HEK293 (cell line): Measurements from ENCODE around the gene PALD1.

ENCODE experiments used
- CTCF ChIP-seq: fragments of 450-650 bp; formaldehyde crosslinking; IDR thresholded peaks from 2 replicates; pipeline ENCODE4 v1.5.1; 2016; ENCODE audit warnings: missing biosample characterization, missing genetic modification characterization
- GLI2 ChIP-seq: fragments of 450-650 bp; formaldehyde crosslinking; IDR thresholded peaks from 2 replicates; pipeline ENCODE4; 2017; ENCODE audit warnings: missing biosample characterization, missing genetic modification characterization, low read depth, borderline replicate concordance
- KLF10 ChIP-seq: fragments of 450-650 bp; IDR thresholded peaks from 2 replicates; pipeline ENCODE4 v1.5.1; 2018; ENCODE audit warnings: missing biosample characterization, mild to moderate bottlenecking, missing genetic modification characterization
- PATZ1 ChIP-seq: fragments of 450-650 bp; formaldehyde crosslinking; IDR thresholded peaks from 2 replicates; pipeline ENCODE4 v1.5.1; 2016; ENCODE audit warnings: missing biosample characterization, missing genetic modification characterization
- TCF7L2 ChIP-seq: IDR thresholded peaks from 2 replicates; pipeline ENCODE4 v1.6.1; 2011; ENCODE audit warnings: low read depth, mild to moderate bottlenecking, inconsistent platforms, low read length, moderate library complexity, borderline replicate concordance
- ZNF302 ChIP-seq: fragments of 450-650 bp; formaldehyde crosslinking; IDR thresholded peaks from 2 replicates; pipeline ENCODE4 v1.5.1; 2016; ENCODE audit warnings: missing biosample characterization, missing genetic modification characterization, low read depth
- ZNF350 ChIP-seq: fragments of 450-650 bp; formaldehyde crosslinking; IDR thresholded peaks from 2 replicates; pipeline ENCODE4 v1.5.0; 2017; ENCODE audit warnings: missing biosample characterization, mild to moderate bottlenecking, missing genetic modification characterization
- ZNF362 ChIP-seq: fragments of 450-650 bp; formaldehyde crosslinking; IDR thresholded peaks from 2 replicates; pipeline ENCODE4 v1.5.1; 2016; ENCODE audit warnings: missing biosample characterization, missing genetic modification characterization
- ZNF530 ChIP-seq: fragments of 450-650 bp; formaldehyde crosslinking; IDR thresholded peaks from 2 replicates; pipeline ENCODE4 v1.5.1; 2016; ENCODE audit warnings: low read depth, missing biosample characterization, missing genetic modification characterization
- ZNF629 ChIP-seq: fragments of 450-650 bp; formaldehyde crosslinking; IDR thresholded peaks from 2 replicates; pipeline ENCODE4 v1.5.1; 2017; ENCODE audit warnings: missing biosample characterization, missing genetic modification characterization
- ZNF658 ChIP-seq: fragments of 450-650 bp; formaldehyde crosslinking; IDR thresholded peaks from 2 replicates; pipeline ENCODE4; 2016; ENCODE audit warnings: missing biosample characterization, missing genetic modification characterization
- ZNF660 ChIP-seq: fragments of 450-650 bp; IDR thresholded peaks from 2 replicates; pipeline ENCODE4 v1.5.1; 2018; ENCODE audit warnings: missing biosample characterization, mild to moderate bottlenecking, missing genetic modification characterization
- ZNF747 ChIP-seq: fragments of 450-650 bp; formaldehyde crosslinking; IDR thresholded peaks from 2 replicates; pipeline ENCODE4 v1.5.1; 2016; ENCODE audit warnings: missing biosample characterization, missing genetic modification characterization
- ZNF76 ChIP-seq: fragments of 450-650 bp; formaldehyde crosslinking; IDR thresholded peaks from 2 replicates; pipeline ENCODE4; 2016; ENCODE audit warnings: low read depth, missing biosample characterization, missing genetic modification characterization, borderline replicate concordance

- TF ChIP-seq GLI2 = no peak
- no peak for TF ChIP-seq CTCF
- no peak for TF ChIP-seq KLF10 (tag by site-specific recombination)
- no peak for TF ChIP-seq ZNF350 (tag by site-specific recombination)
- no peak for TF ChIP-seq PATZ1 (tag by site-specific recombination)
- TF ChIP-seq ZNF747 (tag by site-specific recombination) = no peak
- no peak for TF ChIP-seq ZNF362 (tag by site-specific recombination)
- no peak for TF ChIP-seq ZNF660 (tag by site-specific recombination)
- no peak for TF ChIP-seq ZNF658 (tag by site-specific recombination)
- no peak for TF ChIP-seq ZNF530 (tag by site-specific recombination)
- TF ChIP-seq ZNF629 (tag by site-specific recombination) = no peak
- no peak for TF ChIP-seq ZNF76
- TF ChIP-seq TCF7L2 = no peak
- no peak for TF ChIP-seq ZNF302 (tag by site-specific recombination)
Observed at GRCh38 chr10:70513848-70514309, 35.3 kb downstream of the PALD1 start.
